OCI-LY7 (cell line): Measurements from ENCODE around the gene TMEM207. TPM values are rescaled to one million over a fixed set of nuclear protein-coding genes. Genes with fewer than 3 reads are reported as not detected.

ENCODE experiments used
- BruUV-seq: library from RNA; stranded (reverse); fragments of 400-500 nt; replicated peaks from 2 replicates; lab custom pipeline; 2021; lab: Mats Ljungman, UMichigan
- CTCF ChIA-PET: fragments of 300-600 bp; sonication (Branson Sonifier 250); formaldehyde crosslinking; loops from one replicate; lab custom pipeline; 2022; ENCODE audit warnings: antibody characterized with exemption; ENCODE audit not compliant: unreplicated experiment; lab: Charles Lee
- POLR2A ChIA-PET: fragments of 300-600 bp; sonication (Branson Sonifier 250); formaldehyde crosslinking; loops from one replicate; lab custom pipeline; 2022; ENCODE audit warnings: antibody characterized with exemption; lab: Charles Lee
- DNase-seq: peaks from one replicate; pipeline ENCODE4 v3.0.0-alpha.2; 2015; ENCODE audit warnings: low spot score
- H2AFZ ChIP-seq: fragments of 200-600 bp; sonication (generic), shearing (Covaris generic); 2 replicates; pipeline ENCODE4 v1.6.1; 2014; ENCODE audit warnings: mild to moderate bottlenecking, antibody characterized with exemption, low read length, moderate library complexity
- H3K27ac ChIP-seq: fragments of 200-600 bp; sonication (generic); 2 replicates; pipeline ENCODE4 v1.5.1; 2014; ENCODE audit warnings: mixed run types, low read depth, mild to moderate bottlenecking, moderate library complexity, low read length, inconsistent platforms; ENCODE audit not compliant: poor library complexity, severe bottlenecking
- H3K36me3 ChIP-seq: fragments of 200-600 bp; sonication (generic); 2 replicates; pipeline ENCODE4 v1.6.1; 2014; ENCODE audit warnings: mild to moderate bottlenecking, antibody characterized with exemption, low read length, moderate library complexity, mixed read lengths; ENCODE audit not compliant: insufficient read depth
- H3K4me1 ChIP-seq: fragments of 200-600 bp; sonication (generic); 2 replicates; pipeline ENCODE4 v1.5.1; 2014; ENCODE audit warnings: mild to moderate bottlenecking, low read length; ENCODE audit not compliant: insufficient read depth, poor library complexity, severe bottlenecking
- H3K4me2 ChIP-seq: fragments of 200-600 bp; sonication (generic); 2 replicates; pipeline ENCODE4 v1.6.1; 2014; ENCODE audit warnings: mild to moderate bottlenecking, low read length
- H3K4me3 ChIP-seq: fragments of 200-600 bp; sonication (generic); 2 replicates; pipeline ENCODE4 v1.5.1; 2014; ENCODE audit warnings: mild to moderate bottlenecking, low read depth, low read length; ENCODE audit not compliant: poor library complexity, severe bottlenecking
- H3K79me2 ChIP-seq: fragments of 200-600 bp; sonication (generic); 2 replicates; pipeline ENCODE4 v1.6.1; 2016; ENCODE audit warnings: low read depth, mild to moderate bottlenecking, low read length, moderate library complexity, mixed read lengths; ENCODE audit not compliant: insufficient read depth
- H3K9me2 ChIP-seq: fragments of 200-600 bp; sonication (generic); 2 replicates; pipeline ENCODE4 v1.6.1; 2016; ENCODE audit warnings: mild to moderate bottlenecking, low read length, mixed read lengths; ENCODE audit not compliant: insufficient read depth
- H3K9me3 ChIP-seq: fragments of 200-600 bp; sonication (generic); 2 replicates; pipeline ENCODE4 v1.6.1; 2014; ENCODE audit warnings: mild to moderate bottlenecking, mixed run types, low read length, mixed read lengths
- H4K20me1 ChIP-seq: fragments of 200-600 bp; sonication (generic); 2 replicates; pipeline ENCODE4 v1.6.1; 2014; ENCODE audit warnings: mild to moderate bottlenecking, antibody characterized with exemption, low read length, moderate library complexity, mixed read lengths; ENCODE audit not compliant: insufficient read depth
- EZH2phosphoT487 ChIP-seq: fragments of 200-600 bp; sonication (generic); IDR thresholded peaks from 2 replicates; pipeline ENCODE4 v1.6.1; 2018; ENCODE audit warnings: low read depth, borderline replicate concordance, mild to moderate bottlenecking, mixed run types, antibody characterized with exemption, low read length, moderate library complexity, mixed read lengths
- intact Hi-C: fragments of 100-400 bp; cut with micrococcal nuclease; formaldehyde crosslinking; loops from one replicate; pipeline ENCODE4 v1.10.0; 2022; ENCODE audit not compliant: unreplicated experiment
- total RNA-seq, 2 experiments: library from RNA; depleted of rRNA in 1 of 2; stranded (reverse); fragments of >200 nt in 1 of 2; shearing (Covaris generic) in 1 of 2; gene quantifications; 2 replicates each; pipeline ENCODE4 v1.2.3, GENCODE V29; 2014 to 2022
- TF ChIP-seq, protein P1 (sequence below): fragments of 200-600 bp; sonication (generic); conservative IDR thresholded peaks from 2 replicates; pipeline ENCODE4 v1.5.1; 2014; ENCODE audit warnings: mild to moderate bottlenecking, antibody characterized with exemption, low read length, moderate library complexity, mixed read lengths

Gene TMEM207
- total RNA-seq, 2 experiments from 2014 or later: not detected

DNA sequence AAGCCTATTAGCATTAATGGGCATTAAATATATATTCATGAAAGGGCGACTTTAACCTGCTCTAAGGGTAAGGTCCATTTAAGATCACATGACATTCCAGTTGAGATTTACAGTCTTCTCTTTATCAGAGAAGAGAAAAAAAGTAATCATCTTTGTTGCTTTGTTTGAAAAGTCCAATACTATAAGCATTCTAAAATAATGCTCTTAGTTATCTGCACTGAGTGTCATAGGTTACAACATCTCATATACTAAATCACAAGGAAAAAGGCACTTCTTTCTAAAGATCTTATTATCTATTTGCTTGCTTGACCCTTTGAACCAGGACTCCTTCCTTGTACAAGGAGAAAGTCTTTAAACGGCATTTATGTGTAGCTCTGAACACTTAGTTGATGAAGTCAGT, 1.4 kb downstream of the TMEM207 start:
- Histone ChIP-seq H2AFZ (no peak overlapping the region), H4K20me1 (no peaks in the 10 kb centered on the region), H3K36me3 (no peaks in the 10 kb centered on the region), H3K27ac (no peak overlapping the region), H3K79me2 (no peaks in the 10 kb centered on the region), H3K9me3 (no peaks in the 10 kb centered on the region), H3K4me2 (no peak overlapping the region), H3K9me2 (no peaks in the 10 kb centered on the region), H3K4me3 (no peak overlapping the region), H3K4me1 (no peaks in the 10 kb centered on the region)
- no peak for TF ChIP-seq EZH2phosphoT487
- TF ChIP-seq, protein P1, sequence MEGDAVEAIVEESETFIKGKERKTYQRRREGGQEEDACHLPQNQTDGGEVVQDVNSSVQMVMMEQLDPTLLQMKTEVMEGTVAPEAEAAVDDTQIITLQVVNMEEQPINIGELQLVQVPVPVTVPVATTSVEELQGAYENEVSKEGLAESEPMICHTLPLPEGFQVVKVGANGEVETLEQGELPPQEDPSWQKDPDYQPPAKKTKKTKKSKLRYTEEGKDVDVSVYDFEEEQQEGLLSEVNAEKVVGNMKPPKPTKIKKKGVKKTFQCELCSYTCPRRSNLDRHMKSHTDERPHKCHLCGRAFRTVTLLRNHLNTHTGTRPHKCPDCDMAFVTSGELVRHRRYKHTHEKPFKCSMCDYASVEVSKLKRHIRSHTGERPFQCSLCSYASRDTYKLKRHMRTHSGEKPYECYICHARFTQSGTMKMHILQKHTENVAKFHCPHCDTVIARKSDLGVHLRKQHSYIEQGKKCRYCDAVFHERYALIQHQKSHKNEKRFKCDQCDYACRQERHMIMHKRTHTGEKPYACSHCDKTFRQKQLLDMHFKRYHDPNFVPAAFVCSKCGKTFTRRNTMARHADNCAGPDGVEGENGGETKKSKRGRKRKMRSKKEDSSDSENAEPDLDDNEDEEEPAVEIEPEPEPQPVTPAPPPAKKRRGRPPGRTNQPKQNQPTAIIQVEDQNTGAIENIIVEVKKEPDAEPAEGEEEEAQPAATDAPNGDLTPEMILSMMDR: no peak
- POLR2A ChIA-PET: interaction anchor here (0.5 kb wide), 1 partner anchor 19 kb away, joined by 4 read pairs; no protein-coding TSS in a partner anchor
- CTCF ChIA-PET: no interaction called here
- intact Hi-C loops: no loop called here
- no TSS peak for BruUV-seq
- no peak for DNase-seq

DNA sequence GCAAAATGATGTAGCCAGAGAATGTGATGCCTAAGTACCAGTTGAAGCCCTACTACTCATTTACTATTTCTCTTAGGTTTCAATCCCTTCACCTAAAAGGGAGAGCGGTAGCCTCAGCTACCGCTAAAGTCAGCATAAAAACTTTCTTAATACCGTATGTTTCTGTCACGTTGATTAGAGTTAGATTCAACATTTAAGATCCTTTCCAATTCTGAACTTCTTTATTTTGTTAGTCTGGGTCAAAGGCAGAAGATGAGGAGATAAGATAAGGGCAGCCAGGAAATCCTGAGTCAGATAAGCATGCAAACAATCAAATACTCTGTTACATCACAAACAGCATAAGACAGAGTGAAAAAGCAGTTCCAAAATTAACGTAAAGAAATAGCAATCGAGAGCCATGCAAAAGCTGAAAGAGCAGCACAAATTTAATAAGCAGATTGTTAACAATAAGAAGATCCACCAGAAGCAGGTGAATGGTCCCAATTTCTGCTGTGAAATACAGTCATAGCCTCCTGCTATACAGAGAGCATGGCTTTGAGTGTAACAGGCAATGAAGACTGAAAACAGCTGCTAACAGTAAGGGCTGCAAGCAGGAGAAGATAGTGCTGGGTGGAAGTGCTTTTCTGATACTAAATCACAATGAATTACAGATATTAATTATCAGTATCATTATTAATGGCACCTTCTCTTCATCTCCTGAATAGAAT, 3.0 kb downstream of the TMEM207 start:
- ChIA-PET POLR2A (interaction anchor here (0.6 kb wide), 1 partner anchor 144 kb away, joined by 4 read pairs; no protein-coding TSS in a partner anchor), CTCF (no interaction called here)
- no peak overlapping the region for H3K4me3 ChIP-seq
- no peaks in the 10 kb centered on the region for H3K9me2 ChIP-seq
- no peak overlapping the region for H3K4me2 ChIP-seq
- no peak for TF ChIP-seq EZH2phosphoT487
- TF ChIP-seq, protein P1: no peak
- H4K20me1 ChIP-seq: no peaks in the 10 kb centered on the region
- H3K27ac ChIP-seq: no peak overlapping the region
- DNase-seq: no peak
- no peaks in the 10 kb centered on the region for H3K9me3 ChIP-seq
- H3K79me2 ChIP-seq: no peaks in the 10 kb centered on the region
- intact Hi-C loops: no loop called here
- no TSS peak for BruUV-seq
- H3K36me3 ChIP-seq: no peaks in the 10 kb centered on the region
- H2AFZ ChIP-seq: no peak overlapping the region
- no peaks in the 10 kb centered on the region for H3K4me1 ChIP-seq

DNA sequence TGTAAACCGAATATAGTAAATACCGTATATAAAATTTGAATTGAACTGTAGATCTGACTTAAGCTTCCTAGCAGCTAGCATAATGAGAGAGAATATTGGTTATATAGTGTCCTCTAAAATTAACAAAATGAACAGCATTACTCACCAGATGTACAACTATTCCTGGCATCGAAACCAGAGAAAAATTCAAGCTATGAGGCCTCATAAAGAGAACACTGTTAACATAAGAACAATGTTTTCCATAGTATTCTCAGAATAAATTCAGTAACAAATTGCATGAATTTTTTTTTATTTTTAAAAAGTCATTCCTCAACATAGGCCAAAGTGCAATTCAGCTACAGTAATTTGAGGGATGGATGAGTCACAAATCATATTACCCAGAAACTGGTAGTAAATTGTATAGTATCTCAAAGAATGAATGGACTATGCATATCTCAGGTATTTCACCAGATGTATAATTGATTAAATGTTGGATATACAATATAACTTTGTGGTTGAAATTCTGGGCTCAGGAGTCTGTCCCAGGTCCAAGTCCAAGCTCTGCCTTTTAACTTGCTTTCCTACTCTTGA, 5.0 kb downstream of the TMEM207 start:
- Histone ChIP-seq H3K9me3 (no peaks in the 10 kb centered on the region), H4K20me1 (no peaks in the 10 kb centered on the region), H3K4me1 (no peaks in the 10 kb centered on the region), H3K27ac (no peak overlapping the region), H2AFZ (no peak overlapping the region), H3K4me2 (no peak overlapping the region), H3K79me2 (no peaks in the 10 kb centered on the region), H3K9me2 (no peaks in the 10 kb centered on the region), H3K4me3 (no peak overlapping the region), H3K36me3 (no peaks in the 10 kb centered on the region)
- DNase-seq: no peak
- no TSS peak for BruUV-seq
- ChIA-PET CTCF (no interaction called here), POLR2A (interaction anchor here (0.6 kb wide), 1 partner anchor 229 kb away, joined by 3 read pairs; no protein-coding TSS in a partner anchor)
- TF ChIP-seq EZH2phosphoT487: no peak
- TF ChIP-seq, protein P1: no peak
- intact Hi-C loops: no loop called here
